HG03103 (cell line): ENCODE data around the gene MSRB3.

Source experiments
- ATAC-seq: cut with Tn5 transposase; IDR thresholded peaks from one replicate; pipeline ENCODE4 v1.9.1; 2021; ENCODE audit warnings: low read depth; ENCODE audit not compliant: unreplicated experiment

The MSRB3 gene

DNA sequence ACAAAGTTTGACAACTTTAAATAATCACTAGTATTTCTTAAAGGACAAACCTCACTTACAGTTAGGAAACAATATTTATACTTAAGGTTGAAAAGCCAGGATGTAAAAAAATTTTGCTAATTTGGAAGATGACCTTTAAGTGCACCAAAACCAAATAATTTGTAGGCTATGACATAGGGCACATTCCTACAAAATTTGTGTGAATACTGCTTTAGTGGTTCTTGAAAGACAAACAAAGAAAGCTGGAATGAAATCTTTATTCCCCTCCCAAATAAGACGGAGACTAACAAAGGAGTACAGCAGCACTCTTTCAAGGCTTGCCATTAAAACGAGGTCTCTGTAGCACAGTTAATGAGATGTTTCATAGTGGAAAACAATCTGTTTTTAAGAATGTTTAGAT, 45.6 kb downstream of the MSRB3 start:
- ATAC-seq, result no peak

- no peak for ATAC-seq
Measured at GRCh38 chr12:65324551-65324950, 46.1 kb downstream of the MSRB3 start.

DNA sequence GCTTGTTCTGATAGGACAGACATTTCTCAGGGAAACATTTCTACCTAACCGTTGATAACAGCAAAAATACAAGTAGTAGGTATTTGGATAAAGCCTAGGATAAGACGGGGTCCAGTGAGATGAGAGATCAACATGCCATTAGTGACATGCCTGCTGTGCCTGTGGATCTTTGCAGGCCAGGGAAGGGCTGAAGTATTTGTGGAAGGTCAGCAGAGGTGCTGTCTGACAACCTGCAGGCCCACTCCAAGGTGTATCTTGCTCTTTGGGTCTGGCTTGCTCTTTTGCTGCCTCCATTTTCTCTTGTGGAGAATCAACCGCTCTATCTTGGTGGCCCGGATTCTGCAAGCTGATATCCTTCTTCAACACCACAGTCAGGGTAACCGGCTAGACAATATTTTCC, 46.7 kb downstream of the MSRB3 start:
- no peak for ATAC-seq

GRCh38 chr12:65326616-65327015, 48.1 kb downstream of the MSRB3 start:
- ATAC-seq, result no peak

DNA sequence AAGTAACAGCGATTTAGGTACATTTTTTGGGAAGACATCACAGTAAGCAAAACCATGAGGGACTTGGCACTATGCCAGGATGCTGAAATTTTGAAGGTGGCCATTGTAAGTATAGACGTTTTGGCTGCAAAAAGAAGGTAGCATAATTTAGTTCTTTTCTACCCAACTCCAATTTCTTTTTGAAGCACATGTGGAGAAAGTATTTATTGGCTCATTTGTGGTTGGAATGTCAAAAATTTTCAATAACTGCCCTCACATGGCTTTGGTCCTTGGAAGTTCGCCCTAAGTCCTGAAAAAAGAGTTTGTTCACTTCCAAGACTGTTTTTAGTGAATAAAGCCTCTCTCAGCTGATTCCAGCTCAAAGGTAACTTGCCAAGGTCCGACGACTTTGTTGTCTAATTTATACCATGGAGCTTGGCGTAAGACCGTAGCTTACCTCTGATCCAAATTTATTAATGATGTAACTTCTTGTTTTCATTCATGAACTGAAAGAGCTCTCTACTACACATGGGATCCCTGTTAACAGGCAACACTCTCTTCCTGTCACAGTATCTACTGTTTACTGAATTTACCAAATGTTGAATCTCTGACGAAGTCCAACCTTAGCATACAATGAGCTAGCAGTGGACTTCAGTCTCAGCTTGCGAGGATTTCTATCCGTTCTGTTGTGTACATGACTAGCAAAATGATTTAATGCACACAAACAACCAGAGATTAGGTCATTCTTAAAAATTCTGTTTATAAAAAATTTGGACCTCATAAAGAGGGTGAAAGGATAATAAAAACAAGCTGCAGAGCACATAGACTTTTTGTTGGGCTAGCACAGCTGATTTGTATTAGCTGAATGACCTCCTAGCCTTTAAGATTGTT, 49.0 kb downstream of the MSRB3 start:
- no peak for ATAC-seq

DNA sequence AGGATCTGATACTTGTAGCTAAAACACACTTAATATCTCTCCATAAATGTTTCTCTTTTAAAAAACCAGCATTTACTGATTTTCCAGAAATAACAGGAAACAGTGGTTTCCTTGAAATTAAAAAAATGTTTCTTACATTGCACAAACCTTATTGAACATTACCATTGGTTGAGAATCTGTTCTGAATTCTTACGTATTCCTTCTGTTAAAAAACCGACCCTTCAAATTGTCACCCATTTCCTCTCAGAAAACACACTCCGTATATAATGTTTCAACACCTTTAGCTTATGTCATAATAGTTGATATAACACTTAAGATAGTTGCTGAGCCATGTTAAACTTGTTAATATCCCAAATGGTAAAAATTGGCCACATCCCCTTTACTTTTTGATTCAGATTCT, 51.2 kb downstream of the MSRB3 start:
- no peak for ATAC-seq

GRCh38 chr12:65330331-65330730, 51.8 kb downstream of the MSRB3 start:
- no peak for ATAC-seq

GRCh38 chr12:65331456-65331855, 53.0 kb downstream of the MSRB3 start:
- no peak for ATAC-seq

DNA sequence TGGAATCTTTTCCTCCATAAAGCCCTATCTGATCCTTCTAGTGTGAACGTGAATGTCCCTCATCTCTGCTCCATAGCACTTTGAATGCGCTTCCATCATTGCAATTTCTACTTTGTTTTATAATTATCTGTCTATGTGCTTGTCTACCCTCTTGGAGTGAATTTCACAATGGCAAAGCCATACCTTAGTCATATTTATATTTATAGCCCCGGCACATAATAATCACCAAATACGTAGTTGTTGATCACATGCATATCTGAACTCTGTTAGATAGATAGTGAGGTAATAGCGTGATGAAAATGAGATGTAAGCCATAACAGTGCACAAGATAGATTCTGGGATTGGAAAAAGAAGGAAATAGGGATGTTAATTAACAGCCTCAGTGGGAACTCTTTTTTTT, 55.2 kb downstream of the MSRB3 start:
- no peak for ATAC-seq

DNA sequence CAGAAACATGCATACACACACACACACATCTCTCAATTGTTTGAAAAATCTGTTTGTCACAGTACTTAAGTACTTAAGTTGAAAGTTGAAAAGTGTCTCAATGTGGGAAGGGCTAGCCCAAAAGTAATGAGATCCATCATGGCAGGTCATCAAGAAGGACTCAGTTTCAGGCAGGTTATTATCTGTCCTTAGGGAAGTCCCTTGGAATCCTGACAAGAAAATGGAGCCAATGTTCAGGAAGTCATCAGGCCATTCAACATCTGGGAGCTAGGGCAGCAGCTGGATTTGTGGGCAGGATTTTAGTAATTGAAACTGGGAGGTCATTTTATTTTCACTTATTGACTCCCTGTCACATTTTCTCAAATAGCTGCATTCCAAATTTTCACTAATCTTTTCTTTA, 56.0 kb downstream of the MSRB3 start:
- ATAC-seq, result no peak

GRCh38 chr12:65335021-65335714, 56.7 kb downstream of the MSRB3 start:
- ATAC-seq, result no peak

- ATAC-seq, result no peak
Measured at GRCh38 chr12:65335981-65336380, 57.5 kb downstream of the MSRB3 start.

DNA sequence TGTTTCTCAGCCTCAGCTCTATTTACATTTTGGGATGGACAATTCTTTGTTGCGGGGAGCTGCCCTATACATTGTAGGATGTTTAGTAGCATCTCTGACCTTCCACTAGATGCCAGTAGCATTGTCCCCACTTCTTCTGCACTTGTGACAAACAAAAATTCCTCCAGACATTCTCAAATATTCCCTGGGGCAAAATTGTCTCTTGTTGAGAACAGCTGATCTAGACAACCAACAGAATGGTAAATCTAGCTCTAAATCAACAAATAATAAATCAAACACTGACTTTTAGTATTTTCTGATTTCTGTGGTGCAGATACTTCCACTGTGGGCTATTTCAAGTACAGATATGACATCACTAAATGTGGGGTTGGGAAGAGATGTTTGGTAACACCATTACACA, 60.7 kb downstream of the MSRB3 start:
- no peak for ATAC-seq

DNA sequence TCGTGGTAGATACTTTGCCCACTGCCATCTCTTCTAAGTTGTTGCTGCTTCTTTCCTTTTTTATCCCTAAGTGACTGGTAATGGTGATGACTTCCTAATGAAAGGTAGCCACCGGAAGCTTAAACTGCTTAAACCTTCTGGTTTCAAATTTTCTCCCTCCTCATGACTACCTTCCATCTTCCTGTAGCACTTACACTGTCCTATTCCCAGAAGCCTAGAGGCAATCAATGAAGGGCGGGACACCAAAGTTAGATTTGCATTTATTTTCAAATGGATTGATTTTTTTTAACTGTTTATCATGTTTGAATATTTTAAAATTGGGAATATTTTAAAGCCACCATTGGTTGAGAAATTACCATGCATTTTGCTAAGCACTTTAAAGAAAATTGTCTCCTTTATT, 64.7 kb downstream of the MSRB3 start:
- no peak for ATAC-seq

DNA sequence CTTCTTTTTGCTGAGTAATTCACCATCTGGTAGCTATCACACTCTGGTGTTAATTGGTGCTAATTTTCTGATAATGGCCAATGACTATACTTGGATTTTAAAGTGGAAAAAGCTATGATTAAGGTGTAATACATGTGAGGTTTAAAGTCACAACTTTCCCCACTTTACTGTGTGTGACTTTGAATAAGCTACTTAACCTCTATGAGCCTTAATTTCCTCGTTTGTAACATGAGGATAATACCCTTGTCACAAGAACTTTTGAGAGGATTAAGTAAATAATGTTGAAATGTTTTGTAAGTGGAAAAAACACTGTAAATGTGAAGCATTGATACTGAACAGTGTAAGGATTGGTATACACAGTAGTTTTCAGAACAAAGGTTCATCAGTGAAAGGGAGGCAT, 65.3 kb downstream of the MSRB3 start:
- no peak for ATAC-seq

DNA sequence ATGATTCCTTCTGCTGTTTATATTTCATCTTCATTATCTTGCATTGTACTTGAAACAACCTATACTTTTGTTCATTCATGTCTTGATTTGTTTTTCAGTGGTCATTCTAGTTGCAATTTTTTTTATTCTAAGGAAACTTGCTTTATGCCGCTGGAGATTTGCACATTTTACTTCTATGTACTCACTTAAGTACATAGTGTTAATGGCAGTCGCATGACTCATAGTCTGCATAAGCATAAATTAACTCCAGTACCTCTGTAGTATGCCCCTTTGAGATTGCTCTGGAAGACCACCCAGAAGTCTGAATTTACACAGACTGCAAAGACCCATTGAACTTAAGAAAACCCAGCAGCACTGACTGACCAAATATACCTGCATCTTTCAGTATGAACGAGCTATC, 77.0 kb downstream of the MSRB3 start:
- no peak for ATAC-seq

DNA sequence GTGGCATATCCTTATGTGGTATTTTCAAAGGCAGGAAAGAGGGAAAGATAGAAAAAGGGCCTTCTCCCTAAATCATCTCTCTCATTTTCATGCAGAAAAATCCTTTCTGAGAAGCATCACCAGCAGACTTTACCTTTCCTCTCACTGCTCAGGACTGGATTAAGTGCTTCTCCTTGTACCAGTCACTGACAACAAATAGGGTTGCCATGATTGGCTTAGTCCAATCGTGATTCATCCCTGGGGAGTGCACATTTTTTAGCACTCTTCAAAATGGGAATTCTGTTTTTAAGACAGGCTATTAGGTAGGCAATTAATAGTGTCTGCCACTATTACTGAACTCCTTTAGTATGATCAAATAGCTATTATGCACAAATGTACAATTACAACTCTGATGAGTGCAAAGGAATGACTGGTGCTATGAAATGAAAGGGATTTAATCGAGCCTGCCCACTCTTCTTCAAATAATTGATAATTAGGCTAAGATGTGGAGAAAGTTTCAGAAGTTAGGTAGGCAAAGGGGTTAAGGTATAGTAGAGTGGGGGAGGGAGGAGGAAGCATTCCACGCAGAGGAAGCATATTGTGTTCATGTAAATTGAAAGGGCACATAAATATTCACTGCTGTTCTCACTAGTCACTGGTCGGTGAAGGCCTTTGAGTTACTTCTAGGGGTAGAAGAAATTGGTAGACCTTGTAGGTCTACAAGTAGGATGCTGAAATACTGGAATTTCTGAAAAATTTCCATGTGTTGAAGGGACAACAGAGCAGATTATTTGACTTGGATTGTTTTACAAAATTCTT, 84.0 kb downstream of the MSRB3 start:
- no peak for ATAC-seq

- no peak for ATAC-seq
Measured at GRCh38 chr12:65364046-65364445, 85.6 kb downstream of the MSRB3 start.

DNA sequence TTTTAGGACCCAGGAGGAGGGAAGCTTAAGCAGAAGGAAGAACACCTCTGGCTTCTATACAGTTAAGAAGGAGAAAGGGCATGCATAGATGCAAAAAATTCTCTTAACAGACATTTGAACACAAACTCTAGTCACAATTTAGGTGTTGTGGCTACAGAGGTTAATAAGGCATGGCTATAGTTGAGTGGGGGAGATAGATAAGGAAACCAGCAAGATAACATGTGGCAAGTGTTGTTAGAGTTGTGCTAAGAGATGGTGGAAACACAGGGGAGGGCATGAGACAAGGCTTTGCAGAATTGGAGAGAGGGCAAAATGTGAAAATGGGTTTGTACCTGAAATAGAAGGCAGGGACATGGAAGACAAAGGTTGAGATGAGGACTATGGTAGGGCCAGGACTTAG, 88.9 kb downstream of the MSRB3 start:
- ATAC-seq, result no peak

- ATAC-seq, result no peak
Measured at GRCh38 chr12:65368055-65368454, 89.6 kb downstream of the MSRB3 start.

DNA sequence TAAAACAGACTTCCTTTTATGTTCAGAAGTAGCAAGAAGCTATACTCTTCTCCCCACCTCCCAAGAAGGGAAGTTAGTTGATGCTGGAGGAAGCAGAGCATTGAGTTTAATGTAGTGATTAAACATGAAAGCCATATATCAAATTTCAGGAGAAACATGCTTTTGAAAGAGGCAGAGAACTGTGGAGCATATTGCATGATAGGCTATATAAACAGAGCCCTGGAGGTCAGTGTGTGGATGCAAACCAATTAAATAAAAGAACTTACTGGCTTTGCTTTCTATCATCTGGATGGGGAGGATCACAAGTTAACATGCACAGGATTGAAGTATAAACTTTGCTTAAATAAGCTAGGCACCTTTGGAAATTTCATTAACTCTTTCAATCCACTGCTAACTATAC, 94.1 kb downstream of the MSRB3 start:
- ATAC-seq, result no peak
